Endothelial cell of umbilical vein (primary cell): ENCODE results near the gene CLEC18A. TPM values are rescaled to one million over a fixed set of nuclear protein-coding genes. Genes with fewer than 3 reads are reported as not detected.
"Not testable (repeated sequence)": the region's sequence is repeated elsewhere in the genome, so short reads cannot be mapped to it uniquely, and the experiment has no call there.

Experiments used
- BruUV-seq: library from RNA; stranded (reverse); fragments of 400-500 nt; replicated peaks from 2 replicates; lab custom pipeline; 2021; lab: Mats Ljungman, UMichigan
- CTCF ChIA-PET: fragments of 300-600, 350-600 bp; sonication (Branson Sonifier 250); formaldehyde crosslinking; loops from one replicate; lab custom pipeline; 2021; ENCODE audit warnings: antibody characterized with exemption, inconsistent platforms; lab: Charles Lee
- POLR2A ChIA-PET: fragments of 300-600, 350-600 bp; sonication (Branson Sonifier 250); formaldehyde crosslinking; loops from one replicate; lab custom pipeline; 2021; ENCODE audit warnings: antibody characterized with exemption, inconsistent platforms; lab: Charles Lee
- DNase-seq: peaks from one replicate; pipeline ENCODE4 v3.0.0-alpha.2; 2011; ENCODE audit warnings: low read depth, low spot score
- FAIRE-seq: peaks from 2 replicates; lab custom pipeline; 2011; peaks lifted over from hg19 to GRCh38; lab: Jason Lieb, UNC
- H2AFZ ChIP-seq: 2 replicates; pipeline ENCODE4 v1.6.0; 2012; ENCODE audit warnings: low read depth, low read length, control low read depth, inconsistent platforms
- H3K27ac ChIP-seq: 2 replicates; pipeline ENCODE4 v1.5.1; 2011; ENCODE audit warnings: low read depth, mild to moderate bottlenecking, control low read depth, low read length, moderate library complexity; ENCODE audit not compliant: insufficient read depth
- H3K27me3 ChIP-seq, 2 experiments: 2 replicates each; pipeline versions ENCODE4 v1.6.0 to v1.6.1; 2011; ENCODE audit warnings: low read length in 2 of 2, mixed read lengths in 1 of 2; ENCODE audit not compliant: control insufficient read depth in 2 of 2, insufficient read depth in 2 of 2
- H3K36me3 ChIP-seq, 2 experiments: 2 replicates in 1 of 2; 3 replicates in 1 of 2; pipeline ENCODE4 v1.5.1; 2011; ENCODE audit warnings: low read length in 2 of 2, mild to moderate bottlenecking in 1 of 2, moderate library complexity in 1 of 2; ENCODE audit not compliant: control insufficient read depth in 2 of 2, insufficient read depth in 2 of 2; ENCODE audit errors: extremely low read depth in 1 of 2
- H3K4me1 ChIP-seq: 3 replicates; pipeline ENCODE4 v1.5.1; 2011; ENCODE audit warnings: mild to moderate bottlenecking, low read length; ENCODE audit not compliant: control insufficient read depth, insufficient read depth; ENCODE audit errors: extremely low read depth
- H3K4me2 ChIP-seq: 2 replicates; pipeline ENCODE4 v1.6.1; 2011; ENCODE audit warnings: low read length, control low read depth, mixed read lengths; ENCODE audit not compliant: insufficient read depth
- H3K4me3 ChIP-seq, 3 experiments: fragments of 200-600 bp in 1 of 3; sonication (generic), shearing (Covaris generic) in 1 of 3; replicated peaks in 1 of 3; 2 replicates each; pipeline ENCODE4 v1.5.1; 2011 to 2016; ENCODE audit warnings: control low read depth in 3 of 3, low read length in 3 of 3, mild to moderate bottlenecking in 2 of 3, inconsistent platforms in 1 of 3, low read depth in 1 of 3, moderate library complexity in 1 of 3; ENCODE audit not compliant: insufficient read depth in 1 of 3
- H3K79me2 ChIP-seq: 2 replicates; pipeline ENCODE4 v1.6.0; 2012; ENCODE audit warnings: low read length, inconsistent platforms; ENCODE audit not compliant: control insufficient read depth, insufficient read depth
- H3K9ac ChIP-seq: replicated peaks from 2 replicates; pipeline ENCODE3; 2011; ENCODE audit warnings: low read length, control low read depth; ENCODE audit not compliant: insufficient read depth; ENCODE audit errors: extremely low read depth
- H3K9me1 ChIP-seq: replicated peaks from 3 replicates; pipeline ENCODE4 v1.6.0; 2011; ENCODE audit warnings: mild to moderate bottlenecking, low read length; ENCODE audit not compliant: control insufficient read depth, insufficient read depth; ENCODE audit errors: extremely low read depth
- H3K9me3 ChIP-seq: replicated peaks from 2 replicates; pipeline ENCODE4 v1.5.1; 2012; ENCODE audit warnings: low read length, inconsistent platforms; ENCODE audit not compliant: control insufficient read depth, insufficient read depth
- H4K20me1 ChIP-seq: replicated peaks from 2 replicates; pipeline ENCODE3; 2011; ENCODE audit warnings: mild to moderate bottlenecking, low read length; ENCODE audit not compliant: control insufficient read depth, insufficient read depth; ENCODE audit errors: extremely low read depth
- dilution Hi-C: fragments of 300-500 bp; cut with MboI; formaldehyde crosslinking; loops from one replicate; pipeline ENCODE4 v1.15.0; 2019; ENCODE audit warnings: low sequenced_read_pairs; ENCODE audit not compliant: extremely low pct_ligation_motif_present
- intact Hi-C: fragments of 100-400 bp; cut with micrococcal nuclease; formaldehyde crosslinking; loops from one replicate; pipeline ENCODE4 v1.10.0; 2022
- polyA plus RNA-seq, 4 experiments: library from polyadenylated mRNA; depleted of rRNA in 3 of 4; stranded (reverse) in 3 of 4; unstranded in 1 of 4; fragments of >200 nt; gene quantifications; 2 replicates each; pipeline versions ENCODE4 v1.2.1 to v1.2.3, GENCODE V29; 2011 to 2012; ENCODE audit warnings: missing spikeins in 1 of 4
- total RNA-seq: library from RNA; stranded (reverse); gene quantifications from 2 replicates; pipeline ENCODE4 v1.2.3, GENCODE V29; 2021

CLEC18A gene
- total and polyA plus RNA-seq, 2 donors (not counting 3 experiments of a cell fraction or from before 2014, with no cell fraction given): 0.35 to 0.51 TPM

DNA sequence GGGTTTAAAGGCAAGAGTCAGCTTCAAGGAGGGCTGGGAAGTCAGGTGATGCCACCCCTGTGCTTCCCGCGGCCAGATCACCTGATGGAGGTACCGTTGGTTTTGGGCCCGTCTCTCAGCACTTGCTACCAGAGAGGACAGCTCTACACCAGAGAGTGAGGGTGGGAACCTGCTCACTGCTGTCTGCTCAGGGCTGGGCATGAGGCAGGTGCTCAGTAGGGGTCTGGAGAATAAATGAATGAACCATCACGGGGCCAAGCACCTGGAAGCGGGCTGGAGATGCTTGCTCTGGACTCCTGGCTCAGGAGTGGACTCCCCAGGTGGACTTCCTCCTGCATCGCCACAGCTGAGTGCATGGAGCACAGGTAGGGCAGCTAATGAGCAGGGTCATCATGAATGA lies 21.0 kb downstream of the CLEC18A start:
- BruUV-seq, H3K27me3 ChIP-seq, H3K9ac ChIP-seq, dilution Hi-C loops, H3K4me2 ChIP-seq, intact Hi-C loops, H3K9me1 ChIP-seq, H3K4me3 ChIP-seq, FAIRE-seq, CTCF ChIA-PET, DNase-seq, H3K79me2 ChIP-seq, H3K27ac ChIP-seq, H2AFZ ChIP-seq, H4K20me1 ChIP-seq, POLR2A ChIA-PET, H3K9me3 ChIP-seq, H3K4me1 ChIP-seq, H3K36me3 ChIP-seq: not testable (repeated sequence)

GRCh38 chr16:69972935-69973334 lies 21.8 kb downstream of the CLEC18A start:
- intact Hi-C loops, H3K36me3 ChIP-seq, H3K4me1 ChIP-seq, BruUV-seq, H3K4me2 ChIP-seq, H3K9me1 ChIP-seq, CTCF ChIA-PET, H2AFZ ChIP-seq, H3K27ac ChIP-seq, H3K9ac ChIP-seq, H4K20me1 ChIP-seq, POLR2A ChIA-PET, H3K79me2 ChIP-seq, H3K9me3 ChIP-seq, dilution Hi-C loops, FAIRE-seq, H3K27me3 ChIP-seq, H3K4me3 ChIP-seq, DNase-seq: not testable (repeated sequence)

GRCh38 chr16:69985196-69985595 lies 34.1 kb downstream of the CLEC18A start:
- CTCF ChIA-PET, H3K27ac ChIP-seq, H3K9ac ChIP-seq, H3K9me3 ChIP-seq, intact Hi-C loops, H3K4me2 ChIP-seq, H2AFZ ChIP-seq, FAIRE-seq, dilution Hi-C loops, DNase-seq, BruUV-seq, POLR2A ChIA-PET, H3K36me3 ChIP-seq, H3K4me3 ChIP-seq, H3K4me1 ChIP-seq, H3K27me3 ChIP-seq, H3K79me2 ChIP-seq, H4K20me1 ChIP-seq, H3K9me1 ChIP-seq: not testable (repeated sequence)
